ENCODE data around the gene SLC41A1. TPM values are rescaled to one million over a fixed set of nuclear protein-coding genes. Genes with fewer than 3 reads are reported as not detected.

SLC41A1 gene
- total RNA-seq, 1 experiment from 2014 or later, result 31.9 TPM

- H3K4me3 Mint-ChIP-seq (ENCODE audit: low read depth, unreplicated experiment), result no peak overlapping the region
- H3K27ac Mint-ChIP-seq (ENCODE audit: unreplicated experiment), result no peak overlapping the region
- CTCF ChIA-PET, result interaction anchor here (0.9 to 1.3 kb wide), 2 partner anchors 97 to 167 kb away, joined by 3 to 4 read pairs; no protein-coding TSS in a partner anchor
- peaks cover 31% of the 10 kb centered on the region for H3K36me3 Mint-ChIP-seq (ENCODE audit: insufficient read depth, unreplicated experiment)
- DNase-seq, result no peak
- intact Hi-C loops (cut with micrococcal nuclease; ENCODE audit: unreplicated experiment), result loop anchor here (5.0 kb wide), 1 partner anchor 97 kb away; no protein-coding TSS in a partner anchor
- peaks cover 35% of the 10 kb centered on the region for H3K4me1 Mint-ChIP-seq (ENCODE audit: low read depth, unreplicated experiment)
- H3K9me3 Mint-ChIP-seq (ENCODE audit: low read depth, unreplicated experiment), result no peaks in the 10 kb centered on the region
- no TSS peak for BruUV-seq (replicated peaks)
- H3K27me3 Mint-ChIP-seq (ENCODE audit: unreplicated experiment), result no peaks in the 10 kb centered on the region
- peak; percentile 16 for TF ChIP-seq CTCF (IDR thresholded peaks at IDR 0.05; ENCODE audit: unreplicated experiment)
Observed at GRCh38 chr1:205810448-205811157, 2.4 kb downstream of the SLC41A1 start.

GRCh38 chr1:205809942-205810345 lies 3.1 kb downstream of the SLC41A1 start:
- H3K4me3 Mint-ChIP-seq (ENCODE audit: low read depth, unreplicated experiment), result no peak overlapping the region
- DNase-seq, result no peak
- no TSS peak for BruUV-seq (replicated peaks)
- H3K27ac Mint-ChIP-seq (ENCODE audit: unreplicated experiment), result no peak overlapping the region
- no peaks in the 10 kb centered on the region for H3K27me3 Mint-ChIP-seq (ENCODE audit: unreplicated experiment)
- CTCF ChIA-PET, result interaction anchor here (0.9 to 1.3 kb wide), 2 partner anchors 98 to 168 kb away, joined by 3 to 4 read pairs; no protein-coding TSS in a partner anchor
- no peaks in the 10 kb centered on the region for H3K9me3 Mint-ChIP-seq (ENCODE audit: low read depth, unreplicated experiment)
- no peak for TF ChIP-seq CTCF (IDR thresholded peaks at IDR 0.05; ENCODE audit: unreplicated experiment)
- intact Hi-C loops (cut with micrococcal nuclease; ENCODE audit: unreplicated experiment), result loop anchor here (5.0 kb wide), 1 partner anchor 97 kb away; no protein-coding TSS in a partner anchor
- H3K4me1 Mint-ChIP-seq (ENCODE audit: low read depth, unreplicated experiment), result peaks cover 41% of the 10 kb centered on the region
- H3K36me3 Mint-ChIP-seq (ENCODE audit: insufficient read depth, unreplicated experiment), result peaks cover 31% of the 10 kb centered on the region

- no peak overlapping the region for H3K4me3 Mint-ChIP-seq (ENCODE audit: low read depth, unreplicated experiment)
- intact Hi-C loops (cut with micrococcal nuclease; ENCODE audit: unreplicated experiment), result no loop called here
- CTCF ChIA-PET, result no interaction called here
- H3K36me3 Mint-ChIP-seq (ENCODE audit: insufficient read depth, unreplicated experiment), result peaks cover 31% of the 10 kb centered on the region
- H3K27me3 Mint-ChIP-seq (ENCODE audit: unreplicated experiment), result no peaks in the 10 kb centered on the region
- BruUV-seq (replicated peaks), result no TSS peak
- no peak for DNase-seq
- no peak overlapping the region for H3K27ac Mint-ChIP-seq (ENCODE audit: unreplicated experiment)
- peaks cover 40% of the 10 kb centered on the region for H3K4me1 Mint-ChIP-seq (ENCODE audit: low read depth, unreplicated experiment)
- no peak for TF ChIP-seq CTCF (IDR thresholded peaks at IDR 0.05; ENCODE audit: unreplicated experiment)
- H3K9me3 Mint-ChIP-seq (ENCODE audit: low read depth, unreplicated experiment), result no peaks in the 10 kb centered on the region
Observed at GRCh38 chr1:205809469-205809868, 3.5 kb downstream of the SLC41A1 start.

GRCh38 chr1:205805082-205805711 lies 7.8 kb downstream of the SLC41A1 start:
- peaks cover 16% of the 10 kb centered on the region for H3K4me1 Mint-ChIP-seq (ENCODE audit: low read depth, unreplicated experiment)
- TF ChIP-seq CTCF (IDR thresholded peaks at IDR 0.05; ENCODE audit: unreplicated experiment), result no peak
- peak; percentile 25 for DNase-seq
- peaks cover 6% of the 10 kb centered on the region for H3K36me3 Mint-ChIP-seq (ENCODE audit: insufficient read depth, unreplicated experiment)
- no TSS peak for BruUV-seq (replicated peaks)
- H3K27ac Mint-ChIP-seq (ENCODE audit: unreplicated experiment), result no peak overlapping the region
- H3K27me3 Mint-ChIP-seq (ENCODE audit: unreplicated experiment), result no peaks in the 10 kb centered on the region
- CTCF ChIA-PET, result interaction anchor here (0.9 to 1.1 kb wide), 2 partner anchors 87 to 114 kb away, joined by 4 to 5 read pairs; no protein-coding TSS in a partner anchor
- intact Hi-C loops (cut with micrococcal nuclease; ENCODE audit: unreplicated experiment), result no loop called here
- H3K9me3 Mint-ChIP-seq (ENCODE audit: low read depth, unreplicated experiment), result no peaks in the 10 kb centered on the region
- no peak overlapping the region for H3K4me3 Mint-ChIP-seq (ENCODE audit: low read depth, unreplicated experiment)
